GM12878 (cell line): ENCODE measurements around the gene RRP15.

Experiments
- BCLAF1 ChIP-seq: fragments of 450-650 bp; IDR thresholded peaks from 2 replicates; pipeline ENCODE4 v1.6.1; 2017; ENCODE audit warnings: antibody characterized with exemption, mild to moderate bottlenecking, moderate library complexity
- CREM ChIP-seq: IDR thresholded peaks from 2 replicates; pipeline ENCODE4 v1.6.1; 2014; ENCODE audit warnings: antibody characterized with exemption, low read depth
- CTCF ChIP-seq, 3 experiments: IDR thresholded peaks in 2 of 3; conservative IDR thresholded peaks in 1 of 3; 2 replicates each; pipeline ENCODE4 v1.5.1; 2011; ENCODE audit warnings: low read depth in 3 of 3, low read length in 3 of 3, mild to moderate bottlenecking in 3 of 3, control low read depth in 2 of 3, moderate library complexity in 2 of 3, inconsistent platforms in 1 of 3, mixed read lengths in 1 of 3; ENCODE audit not compliant: control insufficient read depth in 2 of 3, insufficient read depth in 1 of 3; ENCODE audit errors: extremely low read depth in 1 of 3
- SP1 ChIP-seq: IDR thresholded peaks from one replicate; pipeline ENCODE4 v1.6.1; 2011; ENCODE audit warnings: low read depth, low read length
- TAF1 ChIP-seq: IDR thresholded peaks from 2 replicates; pipeline ENCODE4 v1.6.1; 2011; ENCODE audit warnings: mild to moderate bottlenecking, low read depth, low read length, borderline replicate concordance

- TF ChIP-seq CTCF (IDR thresholded peaks at IDR 0.05 in 2 of 3, conservative IDR thresholded peaks at IDR 0.05 in 1 of 3; ENCODE audit: control insufficient read depth in 2 of 3, extremely low read depth in 1 of 3, insufficient read depth in 1 of 3, low read depth in 3 of 3, low read length in 3 of 3) (no peak), CREM (no peak), TAF1 (no peak), SP1 (no peak), BCLAF1 (no peak)
Observed at GRCh38 chr1:218273762-218274479, 11.2 kb upstream of the RRP15 start.
